ENCODE results near the gene ABCB11. TPM values are rescaled to one million over a fixed set of nuclear protein-coding genes. Genes with fewer than 3 reads are reported as not detected.

The ABCB11 gene
- total and polyA plus RNA-seq, 9 of the 15 experiments (the other 6 are each of a cell fraction or from before 2014, with no cell fraction given): 0.04 to 0.51 (median 0.10) TPM; not detected in 1

DNA sequence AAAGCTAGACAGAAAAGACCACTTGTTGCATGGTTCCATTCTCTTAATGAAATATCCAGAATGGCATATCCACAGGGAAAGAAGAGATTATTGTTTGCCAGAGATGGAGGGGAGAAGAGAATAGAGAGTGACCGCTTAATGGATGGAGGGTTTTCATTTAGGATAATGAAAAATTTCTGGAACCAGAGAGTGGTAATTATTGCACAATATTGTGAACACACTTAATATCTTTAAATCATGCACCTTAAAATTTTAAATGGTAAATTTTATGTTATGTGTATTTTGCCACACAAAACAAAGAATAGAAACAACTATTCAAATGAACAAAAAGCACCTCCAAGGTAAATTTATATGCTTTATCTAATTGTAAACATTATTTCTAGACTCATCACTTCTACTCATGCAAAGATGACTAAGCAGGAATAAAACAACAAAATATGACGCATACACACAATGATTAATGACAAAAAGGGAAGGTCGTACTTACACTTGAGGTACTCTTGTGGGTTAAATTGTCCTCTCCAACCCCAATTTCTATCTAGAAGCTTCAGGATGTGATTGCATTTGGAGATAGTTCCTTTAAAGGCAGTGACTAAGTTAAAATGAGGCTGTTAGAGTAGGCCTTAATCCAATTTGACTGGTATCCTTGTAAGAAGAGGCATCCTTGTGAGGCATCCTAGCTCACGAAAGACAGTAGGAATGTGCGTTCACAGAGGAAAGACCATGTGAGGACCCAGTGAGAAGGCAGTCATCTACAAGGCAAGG, 19.5 kb upstream of the ABCB11 start (continued):
- TF ChIP-seq MAX (CRISPR knock-in tag; IDR thresholded peaks at IDR 0.05) (no peak), CREM (IDR thresholded peaks at IDR 0.05; ENCODE audit: low read depth) (peak; percentile 87), ZNF398 (CRISPR knock-in tag; IDR thresholded peaks at IDR 0.05) (no peak), ARID4B (CRISPR knock-in tag; IDR thresholded peaks at IDR 0.05) (no peak), MTA1 (IDR thresholded peaks at IDR 0.05; ENCODE audit: borderline replicate concordance) (peak; percentile 67; the same call in 1 of the 2 replicates), RBM22 (IDR thresholded peaks at IDR 0.05; ENCODE audit: low read depth, low read length, poor library complexity, severe bottlenecking) (no peak), MXD1 (CRISPR knock-in tag; IDR thresholded peaks at IDR 0.05; ENCODE audit: borderline replicate concordance, poor library complexity, severe bottlenecking) (no peak), MAZ (CRISPR knock-in tag; conservative IDR thresholded peaks at IDR 0.05 in 1 of 2, IDR thresholded peaks at IDR 0.05 in 1 of 2) (no peak), MCM5 (IDR thresholded peaks at IDR 0.05; ENCODE audit: low read depth) (no peak), ZNF764 (CRISPR knock-in tag; IDR thresholded peaks at IDR 0.05; ENCODE audit: low read depth) (no peak), ELF4 (CRISPR knock-in tag; IDR thresholded peaks at IDR 0.05) (no peak; the same call in 1 of the 2 replicates), CHD4 (IDR thresholded peaks at IDR 0.05; ENCODE audit: insufficient read depth, insufficient replicate concordance, low read depth, low read length, poor library complexity, severe bottlenecking) (no peak), ZNF217 (CRISPR knock-in tag; IDR thresholded peaks at IDR 0.05) (no peak), TARDBP (IDR thresholded peaks at IDR 0.05) (no peak)
- TF ChIP-seq, protein P1, sequence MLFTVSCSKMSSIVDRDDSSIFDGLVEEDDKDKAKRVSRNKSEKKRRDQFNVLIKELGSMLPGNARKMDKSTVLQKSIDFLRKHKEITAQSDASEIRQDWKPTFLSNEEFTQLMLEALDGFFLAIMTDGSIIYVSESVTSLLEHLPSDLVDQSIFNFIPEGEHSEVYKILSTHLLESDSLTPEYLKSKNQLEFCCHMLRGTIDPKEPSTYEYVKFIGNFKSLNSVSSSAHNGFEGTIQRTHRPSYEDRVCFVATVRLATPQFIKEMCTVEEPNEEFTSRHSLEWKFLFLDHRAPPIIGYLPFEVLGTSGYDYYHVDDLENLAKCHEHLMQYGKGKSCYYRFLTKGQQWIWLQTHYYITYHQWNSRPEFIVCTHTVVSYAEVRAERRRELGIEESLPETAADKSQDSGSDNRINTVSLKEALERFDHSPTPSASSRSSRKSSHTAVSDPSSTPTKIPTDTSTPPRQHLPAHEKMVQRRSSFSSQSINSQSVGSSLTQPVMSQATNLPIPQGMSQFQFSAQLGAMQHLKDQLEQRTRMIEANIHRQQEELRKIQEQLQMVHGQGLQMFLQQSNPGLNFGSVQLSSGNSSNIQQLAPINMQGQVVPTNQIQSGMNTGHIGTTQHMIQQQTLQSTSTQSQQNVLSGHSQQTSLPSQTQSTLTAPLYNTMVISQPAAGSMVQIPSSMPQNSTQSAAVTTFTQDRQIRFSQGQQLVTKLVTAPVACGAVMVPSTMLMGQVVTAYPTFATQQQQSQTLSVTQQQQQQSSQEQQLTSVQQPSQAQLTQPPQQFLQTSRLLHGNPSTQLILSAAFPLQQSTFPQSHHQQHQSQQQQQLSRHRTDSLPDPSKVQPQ (CRISPR knock-in tag; IDR thresholded peaks at IDR 0.05; ENCODE audit: borderline replicate concordance): no peak
